Measurements from ENCODE around the gene KRT20. TPM values are rescaled to one million over a fixed set of nuclear protein-coding genes. Genes with fewer than 3 reads are reported as not detected.

KRT20 gene
- total RNA-seq, 1 experiment from 2014 or later = not detected

- no peaks in the 10 kb centered on the region for H3K9me3 Mint-ChIP-seq
- H3K27ac ChIP-seq (ENCODE audit: insufficient read length, low read depth, low read length) = no peak overlapping the region
- H3K23me2 ChIP-seq (ENCODE audit: insufficient read length, low read depth, low read length, poor library complexity, severe bottlenecking) = no peaks in the 10 kb centered on the region
- H2AFZ ChIP-seq (ENCODE audit: low read length) = no peak overlapping the region
- H4K91ac ChIP-seq (ENCODE audit: insufficient read length, low read depth, low read length) = no peak overlapping the region
- H3K79me1 ChIP-seq (ENCODE audit: insufficient read depth, low read depth, low read length, poor library complexity, severe bottlenecking) = no peaks in the 10 kb centered on the region
- H3K4me1 Mint-ChIP-seq = peaks cover 5 to 6% of the 10 kb centered on the region in 2 experiments; a peak in 1 of 4 replicates
- H2BK5ac ChIP-seq (ENCODE audit: insufficient read length, low read length) = no peak overlapping the region
- no peak overlapping the region for H2BK12ac ChIP-seq (ENCODE audit: insufficient read length, low read depth, low read length)
- H4K20me1 ChIP-seq (ENCODE audit: control insufficient read depth, insufficient read depth, insufficient read length) = no peaks in the 10 kb centered on the region
- H4K8ac ChIP-seq (replicated peaks; ENCODE audit: insufficient read length, low read depth, low read length) = no peak overlapping the region
- H2BK20ac ChIP-seq (ENCODE audit: low read depth, low read length, poor library complexity, severe bottlenecking) = no peak overlapping the region
- no peak for TF ChIP-seq CTCF (conservative IDR thresholded peaks at IDR 0.05)
- DNase-seq = no peak
- no peak overlapping the region for H3K18ac ChIP-seq (ENCODE audit: insufficient read length, low read depth, low read length)
- H3K79me2 ChIP-seq (ENCODE audit: insufficient read depth, low read length) = no peaks in the 10 kb centered on the region
- H2BK15ac ChIP-seq (ENCODE audit: low read depth, low read length) = no peak overlapping the region
- H3K27me3 Mint-ChIP-seq (ENCODE audit: low read depth) = peaks cover 3% of the 10 kb centered on the region
- no peak overlapping the region for H4K5ac ChIP-seq (ENCODE audit: insufficient read length, low read depth, low read length)
- no peak overlapping the region for H3T11ph ChIP-seq (ENCODE audit: low read length)
- no peaks in the 10 kb centered on the region for H3K9me3 ChIP-seq (ENCODE audit: control insufficient read depth, low read depth, low read length)
- H2BK120ac ChIP-seq (ENCODE audit: low read depth, low read length, poor library complexity, severe bottlenecking) = no peak overlapping the region
- H3K36me3 Mint-ChIP-seq (ENCODE audit: insufficient read depth in 1 of 3, low read depth in 3 of 3) = no peaks in the 10 kb centered on the region
- H3K56ac ChIP-seq (ENCODE audit: insufficient read length, low read depth, low read length) = no peak overlapping the region
- H3K4me1 ChIP-seq (ENCODE audit: insufficient read depth, low read length) = no peaks in the 10 kb centered on the region
- H2AK5ac ChIP-seq (ENCODE audit: insufficient read length, low read length) = no peak overlapping the region
- no peaks in the 10 kb centered on the region for H3K27me3 ChIP-seq (ENCODE audit: insufficient read depth, low read length)
- H3K9ac ChIP-seq (ENCODE audit: extremely low read depth, insufficient read length, low read length) = no peak overlapping the region
- no peak overlapping the region for H3K27ac Mint-ChIP-seq
- H3K14ac ChIP-seq (ENCODE audit: insufficient read depth, low read length) = no peak overlapping the region
- H3K4me2 ChIP-seq (ENCODE audit: insufficient read depth, insufficient read length, low read length) = no peak overlapping the region
- no peak overlapping the region for H3K4me3 Mint-ChIP-seq
- WGBS (ENCODE audit: extremely low coverage, insufficient read length, low lambda C conversion rate) = no CpG with 5 or more reads among the region's 1 CpG
- no peak overlapping the region for H3K4ac ChIP-seq (ENCODE audit: low read depth, low read length)
- H3K23ac ChIP-seq (ENCODE audit: insufficient read length, low read depth, low read length) = no peak overlapping the region
These were observed 2.0 kb downstream of the KRT20 start for GRCh38 chr17:40883031-40883430.

Measured in H9 (cell line).